GM19455 (cell line): ENCODE data around the gene UBAP2L.
"Not testable (repeated sequence)": the region's sequence is repeated elsewhere in the genome, so short reads cannot be mapped to it uniquely, and the experiment has no call there.

Source experiments
- ATAC-seq: cut with Tn5 transposase; IDR thresholded peaks from one replicate; pipeline ENCODE4 v1.9.1; 2021; ENCODE audit not compliant: unreplicated experiment

UBAP2L gene

GRCh38 chr1:154304664-154305337 is 84.0 kb downstream of the UBAP2L start:
- ATAC-seq: no peak

GRCh38 chr1:154306151-154306550 is 85.4 kb downstream of the UBAP2L start:
- ATAC-seq: no peak

GRCh38 chr1:154307670-154308270 is 87.0 kb downstream of the UBAP2L start:
- ATAC-seq: not testable (repeated sequence)

GRCh38 chr1:154309136-154309535 is 88.4 kb downstream of the UBAP2L start:
- not testable (repeated sequence) for ATAC-seq

GRCh38 chr1:154312229-154313065 is 91.7 kb downstream of the UBAP2L start:
- not testable (repeated sequence) for ATAC-seq

- ATAC-seq: no peak
Observed at GRCh38 chr1:154313066-154313356, 92.3 kb downstream of the UBAP2L start.

GRCh38 chr1:154314226-154314625 is 93.5 kb downstream of the UBAP2L start:
- ATAC-seq: not testable (repeated sequence)

- ATAC-seq: no peak
Observed at GRCh38 chr1:154316704-154317103, 95.9 kb downstream of the UBAP2L start.

- no peak for ATAC-seq
Observed at GRCh38 chr1:154318386-154318785, 97.6 kb downstream of the UBAP2L start.
